HepG2 (cell line): ENCODE data around the gene CXXC5. TPM values are rescaled to one million over a fixed set of nuclear protein-coding genes. Genes with fewer than 3 reads are reported as not detected.
A peak's percentile ranks its signal among the peaks of the same experiment; 100 is the strongest.

Experiments
- AHR ChIP-seq: IDR thresholded peaks from 2 replicates; pipeline ENCODE4 v1.6.1; 2018; ENCODE audit warnings: missing genetic modification reagents, missing compliant biosample characterization
- CAMTA2 ChIP-seq: sonication (generic); formaldehyde crosslinking; IDR thresholded peaks from 2 replicates; pipeline ENCODE4 v1.4.0; 2020; ENCODE audit warnings: mild to moderate bottlenecking, missing genetic modification reagents, borderline replicate concordance
- CCDC6 ChIP-seq: sonication (generic); formaldehyde crosslinking; IDR thresholded peaks from 2 replicates; pipeline ENCODE4 v1.8.1; 2022; ENCODE audit warnings: mild to moderate bottlenecking, missing genetic modification reagents, moderate library complexity
- DR1 ChIP-seq: sonication (generic); formaldehyde crosslinking; IDR thresholded peaks from 2 replicates; pipeline ENCODE4 v1.8.0; 2021; ENCODE audit warnings: mild to moderate bottlenecking, missing genetic modification reagents, inconsistent platforms
- GZF1 ChIP-seq: sonication (generic); formaldehyde crosslinking; IDR thresholded peaks from 2 replicates; pipeline ENCODE4 v1.5.1; 2020; ENCODE audit warnings: mild to moderate bottlenecking, missing genetic modification reagents
- JUN ChIP-seq: sonication (generic); formaldehyde crosslinking; IDR thresholded peaks from 2 replicates; pipeline ENCODE4 v1.4.0; 2020; ENCODE audit warnings: mild to moderate bottlenecking, missing genetic modification reagents
- MYC ChIP-seq: sonication (generic); formaldehyde crosslinking; IDR thresholded peaks from 2 replicates; pipeline ENCODE4 v1.9.0; 2021; ENCODE audit warnings: missing genetic modification reagents, borderline replicate concordance
- NFATC3 ChIP-seq: sonication (generic); formaldehyde crosslinking; IDR thresholded peaks from 2 replicates; pipeline ENCODE4 v1.5.1; 2020; ENCODE audit warnings: mild to moderate bottlenecking, missing genetic modification reagents
- TEAD2 ChIP-seq: sonication (generic); formaldehyde crosslinking; IDR thresholded peaks from 2 replicates; pipeline ENCODE4 v1.9.0; 2021; ENCODE audit warnings: missing genetic modification reagents
- ZBTB8A ChIP-seq: sonication (generic); formaldehyde crosslinking; IDR thresholded peaks from 2 replicates; pipeline ENCODE4 v1.4.0; 2020; ENCODE audit warnings: mild to moderate bottlenecking, low read depth, missing genetic modification reagents, borderline replicate concordance
- ZNF446 ChIP-seq: sonication (generic); formaldehyde crosslinking; IDR thresholded peaks from 2 replicates; pipeline ENCODE4 v1.5.0; 2020; ENCODE audit warnings: mild to moderate bottlenecking, missing genetic modification reagents
- ZNF674 ChIP-seq: sonication (generic); formaldehyde crosslinking; IDR thresholded peaks from 2 replicates; pipeline ENCODE4 v1.5.0; 2020; ENCODE audit warnings: low read depth, mild to moderate bottlenecking, missing genetic modification reagents
- ZNF768 ChIP-seq: sonication (generic); formaldehyde crosslinking; IDR thresholded peaks from 2 replicates; pipeline ENCODE4 v1.4.0; 2020; ENCODE audit warnings: missing genetic modification reagents
- ZNF878 ChIP-seq: sonication (generic); formaldehyde crosslinking; IDR thresholded peaks from 2 replicates; pipeline ENCODE4 v1.8.1; 2023; ENCODE audit warnings: mild to moderate bottlenecking, missing genetic modification reagents, moderate library complexity
- polyA plus RNA-seq, 8 experiments: library from polyadenylated mRNA; depleted of rRNA in 3 of 8; stranded (reverse) in 7 of 8; unstranded in 1 of 8; fragments of >200 nt; fragmentation: Illumina TruSeq in 4 of 8; extraction: Trizol in 4 of 8; gene quantifications; 2 replicates each; pipeline versions ENCODE4 v1.2.1 to v1.2.3, GENCODE V29; 2011 to 2016; ENCODE audit warnings: low read depth in 4 of 8, missing spikeins in 1 of 8, mixed read lengths in 1 of 8; ENCODE audit not compliant: insufficient read depth in 1 of 8
- total RNA-seq, 5 experiments: library from RNA; depleted of rRNA; stranded (reverse); fragments of >200 nt; fragmentation: Illumina TruSeq; extraction: Trizol; gene quantifications; 2 replicates each; pipeline ENCODE4 v1.2.3, GENCODE V29; 2016; ENCODE audit warnings: low read depth in 1 of 5
- TF ChIP-seq, protein P1 (sequence below): sonication (generic); formaldehyde crosslinking; conservative IDR thresholded peaks from 2 replicates; pipeline ENCODE4 v1.4.0; 2020; ENCODE audit warnings: mild to moderate bottlenecking, missing genetic modification reagents, moderate library complexity
- TF ChIP-seq, protein P2 (sequence below): sonication (generic); formaldehyde crosslinking; IDR thresholded peaks from 2 replicates; pipeline ENCODE4 v1.4.0; 2020; ENCODE audit warnings: mild to moderate bottlenecking, missing genetic modification reagents
- TF ChIP-seq, protein P3 (sequence below), 2 experiments: fragments of 450-650 bp in 1 of 2; sonication (generic) in 1 of 2; formaldehyde crosslinking; IDR thresholded peaks; 2 replicates each; pipeline versions ENCODE4 v1.5.0 to v1.8.0; 2020 to 2022; ENCODE audit warnings: mild to moderate bottlenecking in 1 of 2, missing genetic modification reagents in 1 of 2

Gene CXXC5
- total and polyA plus RNA-seq, 2 of the 13 experiments (the other 11 are each of a cell fraction or from before 2014, with no cell fraction given): 32.3 to 33.0 TPM

DNA sequence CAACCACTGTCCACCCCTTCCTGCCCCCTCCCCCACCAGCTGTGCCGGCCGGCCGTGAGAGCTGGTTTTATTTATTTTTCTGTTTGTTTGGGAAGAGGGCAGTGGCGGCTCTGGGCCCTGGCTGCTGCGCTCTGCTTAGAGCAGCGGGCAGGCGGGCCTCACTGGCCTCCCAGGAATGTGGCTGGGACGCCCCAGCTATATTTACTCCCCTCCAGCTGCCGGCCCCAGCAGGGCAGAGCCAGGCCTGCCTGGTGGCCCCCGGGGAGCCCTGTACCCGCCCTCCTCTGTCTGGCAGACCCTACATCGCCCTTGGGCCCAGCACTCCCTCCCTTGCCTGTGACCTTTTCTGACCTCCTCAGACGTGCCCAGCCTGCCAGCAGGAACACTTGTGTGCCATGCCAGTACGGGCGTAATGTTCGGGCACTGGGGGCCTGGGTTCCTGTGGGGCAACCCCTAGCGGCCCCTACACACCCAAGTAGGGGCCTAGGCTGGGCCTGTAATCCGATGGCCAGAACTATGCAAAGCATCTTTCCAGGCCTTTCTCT, 7.7 kb downstream of the CXXC5 start (continued):
- TF ChIP-seq, protein P1, sequence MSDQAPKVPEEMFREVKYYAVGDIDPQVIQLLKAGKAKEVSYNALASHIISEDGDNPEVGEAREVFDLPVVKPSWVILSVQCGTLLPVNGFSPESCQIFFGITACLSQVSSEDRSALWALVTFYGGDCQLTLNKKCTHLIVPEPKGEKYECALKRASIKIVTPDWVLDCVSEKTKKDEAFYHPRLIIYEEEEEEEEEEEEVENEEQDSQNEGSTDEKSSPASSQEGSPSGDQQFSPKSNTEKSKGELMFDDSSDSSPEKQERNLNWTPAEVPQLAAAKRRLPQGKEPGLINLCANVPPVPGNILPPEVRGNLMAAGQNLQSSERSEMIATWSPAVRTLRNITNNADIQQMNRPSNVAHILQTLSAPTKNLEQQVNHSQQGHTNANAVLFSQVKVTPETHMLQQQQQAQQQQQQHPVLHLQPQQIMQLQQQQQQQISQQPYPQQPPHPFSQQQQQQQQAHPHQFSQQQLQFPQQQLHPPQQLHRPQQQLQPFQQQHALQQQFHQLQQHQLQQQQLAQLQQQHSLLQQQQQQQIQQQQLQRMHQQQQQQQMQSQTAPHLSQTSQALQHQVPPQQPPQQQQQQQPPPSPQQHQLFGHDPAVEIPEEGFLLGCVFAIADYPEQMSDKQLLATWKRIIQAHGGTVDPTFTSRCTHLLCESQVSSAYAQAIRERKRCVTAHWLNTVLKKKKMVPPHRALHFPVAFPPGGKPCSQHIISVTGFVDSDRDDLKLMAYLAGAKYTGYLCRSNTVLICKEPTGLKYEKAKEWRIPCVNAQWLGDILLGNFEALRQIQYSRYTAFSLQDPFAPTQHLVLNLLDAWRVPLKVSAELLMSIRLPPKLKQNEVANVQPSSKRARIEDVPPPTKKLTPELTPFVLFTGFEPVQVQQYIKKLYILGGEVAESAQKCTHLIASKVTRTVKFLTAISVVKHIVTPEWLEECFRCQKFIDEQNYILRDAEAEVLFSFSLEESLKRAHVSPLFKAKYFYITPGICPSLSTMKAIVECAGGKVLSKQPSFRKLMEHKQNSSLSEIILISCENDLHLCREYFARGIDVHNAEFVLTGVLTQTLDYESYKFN (CRISPR knock-in tag): peak; percentile 75
- TF ChIP-seq GZF1 (CRISPR knock-in tag): peak; percentile 42; the same call in 1 of the 2 replicates
- no peak for TF ChIP-seq DR1 (CRISPR knock-in tag)
- TF ChIP-seq ZNF674 (CRISPR knock-in tag): no peak
- TF ChIP-seq AHR (CRISPR knock-in tag): no peak
- no peak for TF ChIP-seq NFATC3 (CRISPR knock-in tag)
- no peak for TF ChIP-seq CAMTA2 (CRISPR knock-in tag)
- TF ChIP-seq CCDC6 (CRISPR knock-in tag): 0 out of 2 replicates have a peak, but pooled peaks have one; percentile 21
- no peak for TF ChIP-seq MYC (CRISPR knock-in tag)
- TF ChIP-seq ZBTB8A (CRISPR knock-in tag): no peak
- TF ChIP-seq ZNF878 (CRISPR knock-in tag): 0 out of 2 replicates have a peak, but pooled peaks have one; percentile 33
- TF ChIP-seq JUN (CRISPR knock-in tag): no peak
- TF ChIP-seq ZNF768 (CRISPR knock-in tag): peak; percentile 32; the same call in 1 of the 2 replicates
- no peak for TF ChIP-seq TEAD2
- TF ChIP-seq, protein P2, sequence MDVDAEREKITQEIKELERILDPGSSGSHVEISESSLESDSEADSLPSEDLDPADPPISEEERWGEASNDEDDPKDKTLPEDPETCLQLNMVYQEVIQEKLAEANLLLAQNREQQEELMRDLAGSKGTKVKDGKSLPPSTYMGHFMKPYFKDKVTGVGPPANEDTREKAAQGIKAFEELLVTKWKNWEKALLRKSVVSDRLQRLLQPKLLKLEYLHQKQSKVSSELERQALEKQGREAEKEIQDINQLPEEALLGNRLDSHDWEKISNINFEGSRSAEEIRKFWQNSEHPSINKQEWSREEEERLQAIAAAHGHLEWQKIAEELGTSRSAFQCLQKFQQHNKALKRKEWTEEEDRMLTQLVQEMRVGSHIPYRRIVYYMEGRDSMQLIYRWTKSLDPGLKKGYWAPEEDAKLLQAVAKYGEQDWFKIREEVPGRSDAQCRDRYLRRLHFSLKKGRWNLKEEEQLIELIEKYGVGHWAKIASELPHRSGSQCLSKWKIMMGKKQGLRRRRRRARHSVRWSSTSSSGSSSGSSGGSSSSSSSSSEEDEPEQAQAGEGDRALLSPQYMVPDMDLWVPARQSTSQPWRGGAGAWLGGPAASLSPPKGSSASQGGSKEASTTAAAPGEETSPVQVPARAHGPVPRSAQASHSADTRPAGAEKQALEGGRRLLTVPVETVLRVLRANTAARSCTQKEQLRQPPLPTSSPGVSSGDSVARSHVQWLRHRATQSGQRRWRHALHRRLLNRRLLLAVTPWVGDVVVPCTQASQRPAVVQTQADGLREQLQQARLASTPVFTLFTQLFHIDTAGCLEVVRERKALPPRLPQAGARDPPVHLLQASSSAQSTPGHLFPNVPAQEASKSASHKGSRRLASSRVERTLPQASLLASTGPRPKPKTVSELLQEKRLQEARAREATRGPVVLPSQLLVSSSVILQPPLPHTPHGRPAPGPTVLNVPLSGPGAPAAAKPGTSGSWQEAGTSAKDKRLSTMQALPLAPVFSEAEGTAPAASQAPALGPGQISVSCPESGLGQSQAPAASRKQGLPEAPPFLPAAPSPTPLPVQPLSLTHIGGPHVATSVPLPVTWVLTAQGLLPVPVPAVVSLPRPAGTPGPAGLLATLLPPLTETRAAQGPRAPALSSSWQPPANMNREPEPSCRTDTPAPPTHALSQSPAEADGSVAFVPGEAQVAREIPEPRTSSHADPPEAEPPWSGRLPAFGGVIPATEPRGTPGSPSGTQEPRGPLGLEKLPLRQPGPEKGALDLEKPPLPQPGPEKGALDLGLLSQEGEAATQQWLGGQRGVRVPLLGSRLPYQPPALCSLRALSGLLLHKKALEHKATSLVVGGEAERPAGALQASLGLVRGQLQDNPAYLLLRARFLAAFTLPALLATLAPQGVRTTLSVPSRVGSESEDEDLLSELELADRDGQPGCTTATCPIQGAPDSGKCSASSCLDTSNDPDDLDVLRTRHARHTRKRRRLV (CRISPR knock-in tag): no peak
- TF ChIP-seq, protein P3, sequence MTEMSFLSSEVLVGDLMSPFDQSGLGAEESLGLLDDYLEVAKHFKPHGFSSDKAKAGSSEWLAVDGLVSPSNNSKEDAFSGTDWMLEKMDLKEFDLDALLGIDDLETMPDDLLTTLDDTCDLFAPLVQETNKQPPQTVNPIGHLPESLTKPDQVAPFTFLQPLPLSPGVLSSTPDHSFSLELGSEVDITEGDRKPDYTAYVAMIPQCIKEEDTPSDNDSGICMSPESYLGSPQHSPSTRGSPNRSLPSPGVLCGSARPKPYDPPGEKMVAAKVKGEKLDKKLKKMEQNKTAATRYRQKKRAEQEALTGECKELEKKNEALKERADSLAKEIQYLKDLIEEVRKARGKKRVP (CRISPR knock-in tag; IDR thresholded peaks at IDR 0.05): 0 out of 4 replicates have a peak, but pooled peaks of 1 of the 2 experiments have one; percentile 2
- no peak for TF ChIP-seq ZNF446 (CRISPR knock-in tag)
